HL-60 (cell line): ENCODE results near the gene PRAMEF18.

Experiments
- CTCF ChIP-seq: IDR thresholded peaks from one replicate; pipeline ENCODE4 v1.5.1; 2011; ENCODE audit warnings: low read length, control low read depth, inconsistent platforms; ENCODE audit not compliant: insufficient read depth
- GABPA ChIP-seq: IDR thresholded peaks from 2 replicates; pipeline ENCODE4 v1.6.1; 2012; ENCODE audit warnings: low read depth
- TF ChIP-seq, protein P1 (sequence below): IDR thresholded peaks from 2 replicates; pipeline ENCODE4 v1.6.1; 2012; ENCODE audit warnings: low read depth; ENCODE audit not compliant: insufficient replicate concordance

GRCh38 chr1:13228343-13228781, 2.4 kb upstream of the PRAMEF18 start:
- TF ChIP-seq CTCF: peak; percentile 41
- no peak for TF ChIP-seq GABPA
- TF ChIP-seq, protein P1, sequence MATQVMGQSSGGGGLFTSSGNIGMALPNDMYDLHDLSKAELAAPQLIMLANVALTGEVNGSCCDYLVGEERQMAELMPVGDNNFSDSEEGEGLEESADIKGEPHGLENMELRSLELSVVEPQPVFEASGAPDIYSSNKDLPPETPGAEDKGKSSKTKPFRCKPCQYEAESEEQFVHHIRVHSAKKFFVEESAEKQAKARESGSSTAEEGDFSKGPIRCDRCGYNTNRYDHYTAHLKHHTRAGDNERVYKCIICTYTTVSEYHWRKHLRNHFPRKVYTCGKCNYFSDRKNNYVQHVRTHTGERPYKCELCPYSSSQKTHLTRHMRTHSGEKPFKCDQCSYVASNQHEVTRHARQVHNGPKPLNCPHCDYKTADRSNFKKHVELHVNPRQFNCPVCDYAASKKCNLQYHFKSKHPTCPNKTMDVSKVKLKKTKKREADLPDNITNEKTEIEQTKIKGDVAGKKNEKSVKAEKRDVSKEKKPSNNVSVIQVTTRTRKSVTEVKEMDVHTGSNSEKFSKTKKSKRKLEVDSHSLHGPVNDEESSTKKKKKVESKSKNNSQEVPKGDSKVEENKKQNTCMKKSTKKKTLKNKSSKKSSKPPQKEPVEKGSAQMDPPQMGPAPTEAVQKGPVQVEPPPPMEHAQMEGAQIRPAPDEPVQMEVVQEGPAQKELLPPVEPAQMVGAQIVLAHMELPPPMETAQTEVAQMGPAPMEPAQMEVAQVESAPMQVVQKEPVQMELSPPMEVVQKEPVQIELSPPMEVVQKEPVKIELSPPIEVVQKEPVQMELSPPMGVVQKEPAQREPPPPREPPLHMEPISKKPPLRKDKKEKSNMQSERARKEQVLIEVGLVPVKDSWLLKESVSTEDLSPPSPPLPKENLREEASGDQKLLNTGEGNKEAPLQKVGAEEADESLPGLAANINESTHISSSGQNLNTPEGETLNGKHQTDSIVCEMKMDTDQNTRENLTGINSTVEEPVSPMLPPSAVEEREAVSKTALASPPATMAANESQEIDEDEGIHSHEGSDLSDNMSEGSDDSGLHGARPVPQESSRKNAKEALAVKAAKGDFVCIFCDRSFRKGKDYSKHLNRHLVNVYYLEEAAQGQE: no peak
